Fibroblast of the aortic adventitia (primary cell): ENCODE data around the gene CIC. TPM values are rescaled to one million over a fixed set of nuclear protein-coding genes. Genes with fewer than 3 reads are reported as not detected.
A peak's percentile ranks its signal among the peaks of the same experiment; 100 is the strongest.

Source experiments
- DNase-seq: peaks from one replicate; pipeline ENCODE4 v3.0.0-alpha.2; 2010; ENCODE audit warnings: low read depth
- H3K4me3 ChIP-seq: 2 replicates; pipeline ENCODE4 v1.5.1; 2011; ENCODE audit warnings: low read depth, mild to moderate bottlenecking, control low read depth, low read length, moderate library complexity
- CTCF ChIP-seq: IDR thresholded peaks from 2 replicates; pipeline ENCODE4 v1.5.1; 2011; ENCODE audit warnings: mild to moderate bottlenecking, low read length, control low read depth, inconsistent platforms; ENCODE audit not compliant: insufficient read depth
- total RNA-seq: library from RNA; depleted of rRNA; stranded (reverse); fragments of >200 nt; gene quantifications from 2 replicates; pipeline ENCODE4 v1.2.3, GENCODE V29; 2012; ENCODE audit warnings: low replicate concordance

The CIC gene
- total RNA-seq, 1 donor, result 35.3 TPM

GRCh38 chr19:42247640-42248199, 21.3 kb upstream of the CIC start:
- no peak overlapping the region for H3K4me3 ChIP-seq
- TF ChIP-seq CTCF, result no peak
- DNase-seq, result no peak

GRCh38 chr19:42248270-42249148, 20.5 kb upstream of the CIC start:
- no peak for DNase-seq
- TF ChIP-seq CTCF, result no peak
- no peak overlapping the region for H3K4me3 ChIP-seq

- TF ChIP-seq CTCF, result no peak
- no peak for DNase-seq
- no peak overlapping the region for H3K4me3 ChIP-seq
Measured at GRCh38 chr19:42249149-42249750, 19.8 kb upstream of the CIC start.

GRCh38 chr19:42249769-42250168, 19.3 kb upstream of the CIC start:
- no peak for DNase-seq
- no peak overlapping the region for H3K4me3 ChIP-seq
- no peak for TF ChIP-seq CTCF

- no peak for TF ChIP-seq CTCF
- no peak for DNase-seq
- peak overlapping the region; percentile 58 for H3K4me3 ChIP-seq
Measured at GRCh38 chr19:42250183-42250665, 18.8 kb upstream of the CIC start.

- peak; percentile 55 for DNase-seq
- TF ChIP-seq CTCF, result no peak
- H3K4me3 ChIP-seq, result peak overlapping the region; percentile 83
Measured at GRCh38 chr19:42250666-42251531, 18.2 kb upstream of the CIC start.
